Stimulated activated CD4-positive, alpha-beta T cell treated with anti-CD3 and anti-CD28 coated beads, Interleukin-12 subunit alpha, Interleukin-12 subunit beta, amount 100 ng/mL, for 24 hours (primary cell): ENCODE results near the gene ZNF764.

Source experiments
- DNase-seq, 2 experiments: peaks; one replicate each; pipeline ENCODE4 v3.0.0-alpha.2; 2020; ENCODE audit warnings: low read depth in 2 of 2

The ZNF764 gene

DNA sequence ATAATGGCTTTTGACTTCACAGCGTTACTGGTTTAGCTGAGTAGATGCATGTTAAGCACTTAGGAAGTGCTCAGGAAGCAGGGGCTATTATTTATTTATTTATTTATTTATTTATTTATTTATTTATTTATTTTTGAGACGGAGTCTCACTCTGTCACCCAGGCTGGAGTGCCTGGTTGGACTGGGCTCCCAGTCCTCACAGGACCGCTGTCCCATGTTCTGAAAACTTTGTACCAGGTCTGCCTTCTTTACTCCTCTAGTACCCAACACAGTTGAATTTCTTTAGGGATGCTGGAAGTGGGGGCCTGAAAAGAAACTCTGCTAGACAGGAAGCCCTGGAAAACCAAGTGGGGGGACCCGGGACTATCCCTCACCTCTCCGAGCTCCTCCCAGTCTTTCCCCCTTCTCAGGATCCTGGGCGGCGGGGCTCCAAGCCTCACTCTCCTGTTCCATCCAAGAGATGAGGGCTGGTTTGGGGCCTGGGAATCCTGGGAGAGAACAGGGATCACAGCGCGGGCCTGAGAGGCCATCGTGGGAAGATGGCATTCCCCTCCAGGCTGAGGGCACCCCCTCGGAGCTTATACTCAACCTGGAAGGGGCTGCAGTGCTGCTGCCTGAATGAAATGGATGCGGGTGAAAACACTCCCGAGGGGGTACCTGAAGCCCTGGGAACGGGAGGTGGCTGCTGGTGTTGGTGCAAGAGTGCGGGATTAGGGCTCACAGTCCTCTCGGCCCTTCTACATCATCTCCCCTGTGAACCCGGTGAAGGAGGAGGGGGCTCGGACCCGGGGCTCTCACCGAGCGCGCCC, 12.7 kb upstream of the ZNF764 start:
- DNase-seq: no peak

DNA sequence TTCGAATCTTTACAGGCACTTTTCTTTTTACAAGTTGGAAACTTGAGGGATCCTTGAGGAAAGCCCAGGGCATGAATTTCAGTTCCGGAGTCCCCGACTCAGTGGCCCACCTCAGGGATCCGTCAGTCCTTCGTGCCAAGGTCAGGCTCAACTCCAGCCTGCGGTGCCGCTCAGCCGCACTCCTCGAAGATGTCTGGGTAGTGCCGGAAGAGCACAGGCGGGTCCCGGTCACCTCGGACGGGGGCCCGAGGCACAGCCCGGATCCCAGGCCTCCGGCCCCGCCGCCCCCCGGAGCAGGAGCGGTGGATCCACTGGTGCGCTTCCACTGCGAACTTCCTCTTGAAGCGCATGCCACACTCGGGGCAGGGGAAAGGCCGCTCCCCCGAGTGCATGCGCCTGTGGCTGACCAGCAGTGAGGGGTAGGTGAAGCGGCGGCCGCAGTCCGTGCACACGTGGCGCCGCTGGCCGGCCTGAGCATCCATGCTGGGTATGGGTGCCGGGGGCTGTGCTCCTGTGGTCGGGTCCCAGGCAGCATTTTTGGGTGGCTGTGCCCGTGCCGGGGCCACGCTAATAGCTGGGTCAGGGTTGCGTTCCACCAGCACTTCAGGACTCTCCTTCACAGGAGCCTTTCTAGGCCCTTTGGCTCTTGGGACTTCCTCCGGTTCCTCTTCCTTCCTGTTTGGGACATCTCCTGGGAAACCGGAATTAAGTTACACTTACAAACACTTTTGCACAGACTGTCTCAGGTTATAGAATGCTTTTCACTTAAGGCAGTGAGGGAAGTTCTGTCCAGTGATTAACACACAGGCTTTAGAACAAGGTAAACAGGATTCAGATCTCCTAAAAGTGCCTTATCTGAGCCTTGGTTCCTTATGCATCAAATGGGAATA, 11.8 kb upstream of the ZNF764 start:
- DNase-seq: no peak

GRCh38 chr16:30569281-30569680, 11.1 kb upstream of the ZNF764 start:
- no peak for DNase-seq

- DNase-seq: no peak
Measured at GRCh38 chr16:30567991-30568638, 9.9 kb upstream of the ZNF764 start.

- peak in 1 of 2 experiments; percentile 51 for DNase-seq
Measured at GRCh38 chr16:30567160-30567990, 9.2 kb upstream of the ZNF764 start.

- DNase-seq: no peak
Measured at GRCh38 chr16:30566531-30566930, 8.4 kb upstream of the ZNF764 start.

DNA sequence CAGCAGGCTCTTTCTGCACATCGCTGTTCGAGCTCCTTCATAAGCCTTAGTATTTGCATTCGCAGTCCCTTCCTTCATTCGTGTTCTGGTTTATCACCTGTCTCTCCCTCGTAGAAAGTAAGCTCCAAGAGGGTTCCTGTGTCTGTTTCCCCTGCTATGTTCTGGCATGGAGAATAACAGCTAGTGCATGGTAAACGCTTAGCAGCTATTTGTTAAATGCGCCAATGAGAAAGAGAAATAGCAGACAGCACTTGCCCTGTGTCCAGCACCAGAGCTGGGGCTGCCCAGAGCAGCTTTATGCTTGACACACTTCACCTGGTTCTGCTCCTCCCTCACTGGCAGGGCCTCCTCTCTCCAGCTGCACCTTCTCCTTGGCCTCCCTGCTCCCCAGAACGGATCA, 7.8 kb upstream of the ZNF764 start:
- DNase-seq: no peak

- DNase-seq: no peak
Measured at GRCh38 chr16:30565526-30565925, 7.4 kb upstream of the ZNF764 start.

DNA sequence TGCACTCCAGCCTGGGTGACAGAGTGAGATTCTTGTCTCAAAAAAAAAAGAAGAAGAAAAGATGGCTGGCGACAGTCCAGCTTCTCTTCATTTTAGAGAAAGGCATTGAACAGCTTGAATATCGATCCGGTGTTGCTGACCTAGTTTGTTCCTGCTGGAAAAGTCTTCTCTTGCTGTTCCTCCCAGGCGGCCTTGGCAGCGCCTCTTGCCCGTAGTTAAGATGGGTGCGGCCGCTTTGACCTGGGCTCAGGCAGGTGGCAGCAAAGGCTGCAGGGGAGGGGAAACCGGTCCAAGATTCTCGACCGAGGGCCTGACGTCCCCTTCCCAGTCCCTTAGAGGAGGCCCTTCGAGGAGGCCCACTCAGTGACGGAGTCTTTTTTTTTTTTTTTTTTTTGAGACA, 3.8 kb upstream of the ZNF764 start:
- no peak for DNase-seq

DNA sequence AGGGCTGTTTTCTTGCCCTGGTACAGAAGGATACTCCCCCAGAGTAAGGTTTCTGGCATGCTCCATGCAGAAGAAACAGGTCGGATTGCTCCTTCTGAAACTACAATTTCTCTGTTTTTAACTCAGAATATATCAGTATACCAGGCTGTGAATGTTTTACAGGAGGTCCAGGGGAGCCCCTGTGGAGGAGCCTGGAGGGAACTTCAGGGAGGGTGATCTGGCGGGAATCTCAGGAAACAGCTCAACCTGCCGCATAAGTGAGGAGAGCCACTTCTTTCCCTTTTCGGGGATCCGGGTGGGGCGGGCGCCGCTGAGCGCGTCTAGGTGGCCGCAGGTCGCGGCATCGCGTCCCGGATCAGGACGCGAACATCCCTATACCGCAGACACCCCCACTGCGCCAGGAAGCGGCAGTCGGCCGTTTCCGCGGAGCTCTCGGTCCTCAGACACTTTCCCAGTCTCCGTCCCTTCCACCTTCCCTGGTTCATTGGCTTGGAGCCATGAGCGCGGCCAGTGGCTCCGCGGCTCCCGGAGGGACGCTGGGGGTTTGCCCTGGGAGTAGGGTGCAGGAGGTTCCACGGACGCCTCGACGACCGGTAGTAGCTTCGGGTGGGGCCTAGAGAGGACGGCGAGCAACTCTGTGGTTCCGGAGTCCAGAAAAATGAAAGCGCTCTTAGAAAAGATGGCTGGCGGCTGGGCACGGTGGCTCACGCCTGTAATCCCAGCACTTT, 3.1 kb upstream of the ZNF764 start:
- DNase-seq: no peak

DNA sequence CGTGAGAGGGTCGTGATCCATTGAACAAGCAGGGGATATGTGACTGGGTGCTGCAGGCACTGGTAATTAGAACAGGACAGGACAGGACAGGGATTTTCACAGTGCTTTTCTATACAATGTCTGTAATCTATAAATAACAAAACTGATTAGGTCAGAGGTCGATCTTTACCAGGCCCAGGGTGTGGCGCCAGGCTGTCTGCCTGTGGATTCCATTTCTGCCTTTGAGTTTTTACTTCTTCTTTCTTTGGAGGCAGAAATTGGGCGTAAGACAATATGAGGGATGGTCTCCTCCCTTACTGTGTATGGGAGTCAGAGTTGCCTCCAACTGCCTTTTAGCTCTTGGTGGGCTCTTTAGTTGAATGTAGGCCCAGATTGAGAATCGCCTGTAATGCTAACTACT, 1.5 kb upstream of the ZNF764 start:
- no peak for DNase-seq

DNA sequence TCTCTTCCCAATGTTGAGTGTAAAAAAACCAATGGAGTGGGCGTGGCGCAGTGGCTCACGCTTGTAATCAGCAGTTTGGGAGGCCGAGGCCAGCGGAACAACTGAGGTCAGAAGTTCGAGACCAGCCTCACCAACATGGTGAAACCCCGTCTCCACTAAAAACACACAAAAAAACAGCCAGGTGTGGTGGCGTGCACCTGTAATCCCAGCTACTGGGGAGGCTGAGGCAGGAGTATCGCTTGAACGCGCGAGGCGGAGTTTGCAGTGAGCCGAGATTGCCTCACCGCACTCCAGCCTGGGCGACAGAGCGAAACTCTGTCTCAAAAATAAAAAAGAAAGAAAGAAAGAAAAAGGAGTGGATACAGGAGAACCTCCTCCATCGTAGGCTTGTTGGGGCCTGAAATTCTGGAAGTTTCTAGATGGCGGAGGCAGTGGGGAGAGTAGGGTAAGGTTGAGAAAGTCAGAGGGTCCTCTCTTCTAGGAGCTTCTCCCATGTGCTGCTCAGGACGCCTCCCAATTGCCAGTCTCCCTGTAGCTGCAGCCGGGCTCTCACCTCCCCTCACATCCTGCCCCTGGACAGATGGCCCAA, 709 bp upstream of the ZNF764 start:
- DNase-seq: no peak

GRCh38 chr16:30557707-30557956, 542 bp downstream of the ZNF764 start:
- no peak for DNase-seq

DNA sequence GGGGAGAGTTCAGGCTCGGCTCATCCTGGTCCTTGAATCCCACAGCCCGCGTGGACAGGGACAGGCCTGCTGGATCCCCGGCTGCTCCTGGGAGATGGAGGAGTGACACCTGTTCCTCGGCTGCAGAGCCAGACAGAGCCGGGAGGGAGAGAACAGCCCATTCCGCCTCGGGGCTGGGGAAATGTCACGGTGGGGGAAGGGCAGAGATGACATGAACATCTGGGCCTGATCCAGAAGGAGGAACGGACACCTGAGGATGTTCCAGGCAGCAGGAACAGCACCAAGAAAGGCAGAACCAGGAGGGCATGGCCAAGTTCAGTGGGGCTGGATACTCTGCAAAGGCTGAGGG, 2.1 kb downstream of the ZNF764 start:
- no peak for DNase-seq

DNA sequence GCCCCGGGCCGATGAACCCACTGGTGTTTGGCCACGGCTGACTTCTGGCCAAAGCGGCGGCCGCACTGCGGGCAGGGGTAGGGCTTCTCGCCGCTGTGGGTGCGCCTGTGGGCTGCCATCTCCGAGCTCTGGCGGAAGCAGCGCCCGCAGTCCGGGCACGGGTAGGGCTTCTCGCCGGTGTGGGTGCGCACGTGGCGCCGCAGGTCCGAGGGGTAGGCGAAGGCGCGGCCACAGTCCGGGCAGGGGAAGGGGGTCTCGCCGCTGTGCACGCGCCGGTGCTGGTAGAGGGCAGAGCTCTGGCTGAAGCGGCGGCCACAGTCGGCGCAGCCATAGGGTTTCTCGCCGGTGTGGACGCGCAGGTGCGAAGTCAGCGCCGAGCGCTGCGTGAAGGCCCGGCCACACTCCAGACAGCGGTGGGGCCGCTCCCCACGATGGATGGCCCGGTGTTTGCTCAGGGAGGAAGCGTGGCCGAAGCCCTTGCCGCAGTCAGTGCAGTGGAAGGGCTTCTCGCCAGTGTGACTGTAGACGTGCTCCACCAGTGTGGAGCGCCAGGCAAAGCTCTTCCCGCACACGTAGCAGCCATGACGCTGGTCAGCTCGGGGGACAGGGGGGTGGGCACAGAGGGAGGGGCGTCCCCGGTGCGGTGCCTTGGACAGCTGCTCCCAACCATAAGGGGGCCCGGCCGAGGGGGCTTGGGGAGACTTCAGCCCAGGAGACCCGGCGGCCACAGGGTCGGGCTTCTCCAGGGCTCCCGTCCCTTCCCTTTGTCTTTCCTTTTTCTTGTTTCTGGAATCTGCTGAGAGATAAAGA, 2.7 kb downstream of the ZNF764 start:
- DNase-seq: no peak

DNA sequence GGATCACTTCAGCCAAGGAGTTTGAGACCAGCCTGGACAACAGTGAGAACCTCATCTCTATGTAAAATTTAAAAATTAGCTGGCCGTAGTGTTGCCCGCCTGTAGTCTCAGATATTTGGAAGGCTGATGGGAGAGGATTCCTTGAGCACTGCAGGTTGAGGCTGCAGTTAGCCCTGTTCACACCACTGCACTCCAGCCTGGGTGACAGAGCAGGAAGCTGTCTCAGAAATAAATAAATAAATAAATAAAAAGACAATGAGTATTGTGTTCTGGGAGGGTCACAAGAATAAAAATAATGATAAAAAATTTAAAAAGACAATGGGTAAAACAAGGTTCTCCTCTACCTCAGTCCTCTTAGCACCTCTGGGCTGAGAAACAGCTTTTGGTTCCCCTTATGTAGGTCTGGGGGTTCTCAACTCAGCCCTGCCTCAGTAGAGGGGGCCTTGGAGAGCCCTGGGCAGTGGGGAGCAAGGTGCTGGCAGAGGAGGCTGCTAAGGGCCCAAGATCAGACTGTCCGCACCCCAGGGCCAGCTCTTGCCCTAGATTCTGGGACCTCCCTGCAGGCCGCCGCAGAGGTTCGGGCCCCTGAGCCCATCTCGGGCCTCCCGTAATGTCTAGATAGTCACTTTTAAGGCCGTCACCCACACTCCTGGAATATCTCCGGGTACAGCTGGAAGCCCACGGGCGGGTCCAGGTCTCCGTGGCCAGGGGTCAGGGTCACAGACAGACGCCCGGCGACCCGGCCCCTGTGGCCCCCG, 3.4 kb downstream of the ZNF764 start:
- DNase-seq: no peak

GRCh38 chr16:30553393-30553899, 4.7 kb downstream of the ZNF764 start:
- no peak for DNase-seq

DNA sequence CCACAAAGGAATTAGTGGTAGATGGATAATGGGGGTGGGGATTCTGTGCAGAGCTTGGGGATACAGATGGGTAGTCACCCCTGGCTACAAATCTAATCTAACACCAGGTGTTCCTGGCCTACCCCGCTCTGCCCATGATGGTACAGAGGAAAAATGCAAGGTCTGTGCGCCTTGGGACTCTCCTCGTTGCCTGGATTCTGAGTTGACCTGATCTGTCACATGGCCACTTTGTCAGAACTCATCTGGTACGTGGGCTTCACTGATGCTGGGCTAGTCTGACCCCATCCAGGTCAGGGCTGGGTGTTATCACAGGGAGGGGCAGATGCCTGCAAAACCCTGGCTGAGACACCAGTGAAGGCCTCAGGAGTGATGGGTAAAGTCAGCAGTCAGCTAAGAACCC, 5.2 kb downstream of the ZNF764 start:
- DNase-seq: no peak

DNA sequence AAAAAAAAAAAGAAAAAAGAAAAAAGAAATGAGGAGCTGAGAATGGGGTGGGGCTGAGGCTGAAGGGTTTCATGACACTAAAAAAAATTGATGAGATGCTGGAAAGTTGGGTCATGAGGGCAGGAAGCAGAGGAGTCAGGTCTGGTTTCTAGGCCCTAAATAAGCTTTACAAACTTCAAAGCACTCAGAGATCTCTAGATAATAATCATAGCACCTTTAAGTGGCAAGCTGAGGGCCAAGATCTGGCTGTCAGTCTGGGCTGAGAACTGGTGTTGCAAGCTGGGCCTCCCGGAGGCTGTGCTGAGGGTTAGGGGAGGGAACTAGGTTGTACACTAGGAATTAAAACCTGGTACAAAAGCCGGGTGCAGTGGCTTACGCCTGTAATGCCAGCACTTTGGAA, 6.4 kb downstream of the ZNF764 start:
- DNase-seq: peak; percentile 18 to 54
